Right kidney (tissue), 9 donors: ENCODE data around the gene MTPN.
A peak's percentile ranks its signal among the peaks of the same experiment; 100 is the strongest.

Source experiments
- DNase-seq: peaks from one replicate; pipeline ENCODE4 v3.0.0-alpha.2; 2016
- long read RNA-seq, 8 donors: transcript quantifications; one replicate each; lab custom pipeline, GENCODE V29; 2026

MTPN gene, protein sequence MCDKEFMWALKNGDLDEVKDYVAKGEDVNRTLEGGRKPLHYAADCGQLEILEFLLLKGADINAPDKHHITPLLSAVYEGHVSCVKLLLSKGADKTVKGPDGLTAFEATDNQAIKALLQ
- long read RNA-seq, donor 1, transcript MTPN-201 (4 exons, 3,738 nt): major isoform, 35 of 42 reads
- long read RNA-seq, donor 1, partial matches to known transcripts: 7 of 42 reads
- long read RNA-seq, donor 1, other reads (novel, unspliced or antisense): 0 of 42 reads
- long read RNA-seq, donor 2, transcript MTPN-201 (4 exons, 3,738 nt): major isoform, 21 of 21 reads
- long read RNA-seq, donor 2, partial matches to known transcripts: 0 of 21 reads
- long read RNA-seq, donor 2, other reads (novel, unspliced or antisense): 0 of 21 reads
- long read RNA-seq, donor 3, transcript MTPN-201 (4 exons, 3,738 nt): major isoform, 13 of 13 reads
- long read RNA-seq, donor 3, partial matches to known transcripts: 0 of 13 reads
- long read RNA-seq, donor 3, other reads (novel, unspliced or antisense): 0 of 13 reads
- long read RNA-seq, donor 4, transcript MTPN-201 (4 exons, 3,738 nt): major isoform, 47 of 47 reads
- long read RNA-seq, donor 4, partial matches to known transcripts: 0 of 47 reads
- long read RNA-seq, donor 4, other reads (novel, unspliced or antisense): 0 of 47 reads
- long read RNA-seq, donor 5, transcript MTPN-201 (4 exons, 3,738 nt): major isoform, 42 of 42 reads
- long read RNA-seq, donor 5, partial matches to known transcripts: 0 of 42 reads
- long read RNA-seq, donor 5, other reads (novel, unspliced or antisense): 0 of 42 reads
- long read RNA-seq, donor 6, transcript MTPN-201 (4 exons, 3,738 nt): major isoform, 35 of 47 reads
- long read RNA-seq, donor 6, partial matches to known transcripts: 12 of 47 reads
- long read RNA-seq, donor 6, other reads (novel, unspliced or antisense): 0 of 47 reads
- long read RNA-seq, donor 7, transcript MTPN-201 (4 exons, 3,738 nt): major isoform, 68 of 77 reads
- long read RNA-seq, donor 7, partial matches to known transcripts: 0 of 77 reads
- long read RNA-seq, donor 7, other reads (novel, unspliced or antisense): 9 of 77 reads
- long read RNA-seq, donor 8, transcript MTPN-201 (4 exons, 3,738 nt): major isoform, 34 of 39 reads
- long read RNA-seq, donor 8, partial matches to known transcripts: 0 of 39 reads
- long read RNA-seq, donor 8, other reads (novel, unspliced or antisense): 5 of 39 reads

DNA sequence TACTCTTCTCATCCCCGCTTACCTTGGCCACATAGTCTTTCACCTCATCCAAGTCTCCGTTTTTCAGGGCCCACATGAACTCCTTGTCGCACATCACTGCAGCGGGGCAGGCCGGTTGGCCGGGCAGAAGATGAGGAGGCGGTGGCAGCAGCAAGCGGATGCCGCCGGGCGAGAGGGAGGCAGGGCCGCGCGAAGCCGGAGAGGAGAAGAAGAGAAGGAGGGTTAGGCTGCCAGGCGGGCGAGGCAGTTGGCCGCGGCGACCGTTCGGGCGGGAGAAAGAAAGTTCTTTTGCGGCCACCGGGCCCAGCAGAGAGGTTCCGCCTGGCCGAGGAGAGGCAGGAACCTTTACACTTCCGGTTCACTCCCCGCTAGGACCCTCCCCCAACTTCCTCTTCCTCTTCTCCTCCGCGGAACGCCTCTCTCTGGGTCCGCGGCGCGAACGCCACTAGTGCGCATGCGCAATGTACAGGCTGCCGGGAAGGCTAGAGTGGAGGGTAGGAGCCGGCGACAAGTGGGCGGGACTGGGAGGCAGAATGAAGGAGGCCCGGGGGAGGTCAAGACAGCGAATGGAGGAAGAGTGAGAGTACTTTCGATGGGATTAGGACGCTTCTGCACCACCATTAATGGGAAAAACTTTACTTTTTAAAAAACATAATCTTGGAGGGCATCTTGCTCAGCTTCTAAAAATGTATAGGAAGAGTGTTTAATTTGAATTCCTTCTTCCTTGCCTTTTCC, at the start of gene MTPN:
MTPN (minus strand) TSS at position 353 of the 735 bp plus-strand sequence; CDS start at position 94, 259 bp downstream.
- DNase-seq: peak; percentile 96

DNA sequence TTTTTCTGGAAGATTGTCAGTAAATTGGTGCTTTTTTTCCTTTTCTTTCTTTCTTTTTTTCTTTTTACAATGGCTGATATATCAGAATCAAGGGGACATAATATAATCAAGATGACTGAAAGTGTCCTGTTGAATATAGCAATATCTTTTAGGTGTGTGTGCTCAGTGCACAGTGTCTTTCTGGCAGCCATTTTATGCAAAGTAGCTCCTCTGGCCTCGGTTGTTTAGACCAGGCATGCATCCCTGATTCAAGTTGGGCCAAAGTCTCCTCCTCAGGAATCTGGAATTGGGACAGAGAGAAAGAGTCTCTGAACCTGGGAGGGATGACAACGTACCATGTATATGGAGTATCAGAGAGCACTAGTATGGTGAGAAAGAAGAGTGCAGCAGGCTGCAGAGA, 49.0 kb upstream of the MTPN start:
- no peak for DNase-seq

DNA sequence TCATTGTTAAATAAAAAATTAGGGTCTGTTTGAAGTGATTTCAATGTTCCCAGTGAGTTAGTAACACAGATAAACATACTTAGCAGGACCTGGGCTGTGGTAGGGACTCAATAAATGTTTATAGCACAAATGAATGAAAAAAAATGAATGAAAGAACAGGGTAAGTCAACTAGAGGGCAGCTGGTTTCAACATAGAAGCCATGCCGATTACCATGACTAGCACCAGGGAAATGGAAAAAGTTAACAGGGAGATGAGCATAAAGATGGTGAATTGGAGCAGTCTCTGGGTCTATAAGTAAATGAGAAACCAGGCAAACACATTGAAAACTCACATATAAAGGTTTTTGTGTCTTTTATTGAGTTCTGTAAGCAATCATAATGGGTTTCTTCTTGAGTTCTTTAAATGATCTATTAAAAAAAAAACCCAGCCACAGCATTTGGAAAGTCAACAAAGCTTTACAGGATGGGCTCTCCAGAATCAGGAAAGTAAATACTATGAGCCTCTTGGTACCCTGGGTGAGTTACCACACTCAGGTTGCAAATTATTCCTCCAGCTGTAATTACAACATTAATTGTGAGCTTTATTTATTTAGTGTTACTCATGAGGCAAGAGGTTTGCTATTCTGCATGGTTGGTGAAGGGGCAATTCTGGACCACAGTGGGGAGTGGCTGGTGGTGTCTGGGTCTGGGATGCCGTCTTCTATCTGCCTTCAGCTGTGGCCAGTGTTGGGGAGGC, 46.1 kb upstream of the MTPN start:
- DNase-seq: no peak

DNA sequence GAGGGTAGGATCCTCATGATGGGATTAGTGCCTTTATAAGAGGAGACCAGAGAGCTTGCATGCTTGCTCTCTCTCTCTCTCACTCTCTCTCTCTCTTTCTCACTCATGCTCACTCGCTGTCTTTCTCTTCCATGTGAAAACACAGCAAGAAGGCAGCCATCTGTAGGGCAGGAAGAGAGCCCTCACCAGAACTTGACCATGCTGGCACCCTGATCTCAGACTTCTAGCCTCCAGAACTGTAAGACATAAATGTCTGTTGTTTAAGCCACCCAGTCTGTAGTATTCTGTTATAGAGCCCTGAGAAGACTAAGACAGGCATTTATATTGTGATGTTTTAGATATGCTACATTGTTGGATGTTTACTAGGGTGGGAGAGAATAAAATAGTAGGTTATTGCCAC, 43.4 kb upstream of the MTPN start:
- DNase-seq: no peak

DNA sequence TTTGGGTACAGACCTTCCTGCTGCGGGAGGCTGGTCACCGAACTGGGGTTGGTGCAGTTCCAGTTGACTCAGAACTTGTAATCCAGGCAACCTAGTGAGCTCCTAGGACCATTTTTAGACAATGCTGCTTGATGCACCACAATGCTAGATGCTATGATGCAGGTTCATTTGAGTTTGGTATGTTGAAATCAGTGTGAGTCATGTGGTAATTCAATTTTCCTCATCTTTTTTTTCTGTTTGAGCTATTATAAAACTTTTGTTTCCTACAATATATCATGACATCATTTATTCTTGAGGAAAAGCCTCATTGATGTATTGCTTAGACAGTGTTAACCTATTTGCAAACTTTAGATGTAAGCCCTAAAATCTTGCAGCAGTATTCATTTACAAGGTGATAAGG, 40.9 kb upstream of the MTPN start:
- no peak for DNase-seq

DNA sequence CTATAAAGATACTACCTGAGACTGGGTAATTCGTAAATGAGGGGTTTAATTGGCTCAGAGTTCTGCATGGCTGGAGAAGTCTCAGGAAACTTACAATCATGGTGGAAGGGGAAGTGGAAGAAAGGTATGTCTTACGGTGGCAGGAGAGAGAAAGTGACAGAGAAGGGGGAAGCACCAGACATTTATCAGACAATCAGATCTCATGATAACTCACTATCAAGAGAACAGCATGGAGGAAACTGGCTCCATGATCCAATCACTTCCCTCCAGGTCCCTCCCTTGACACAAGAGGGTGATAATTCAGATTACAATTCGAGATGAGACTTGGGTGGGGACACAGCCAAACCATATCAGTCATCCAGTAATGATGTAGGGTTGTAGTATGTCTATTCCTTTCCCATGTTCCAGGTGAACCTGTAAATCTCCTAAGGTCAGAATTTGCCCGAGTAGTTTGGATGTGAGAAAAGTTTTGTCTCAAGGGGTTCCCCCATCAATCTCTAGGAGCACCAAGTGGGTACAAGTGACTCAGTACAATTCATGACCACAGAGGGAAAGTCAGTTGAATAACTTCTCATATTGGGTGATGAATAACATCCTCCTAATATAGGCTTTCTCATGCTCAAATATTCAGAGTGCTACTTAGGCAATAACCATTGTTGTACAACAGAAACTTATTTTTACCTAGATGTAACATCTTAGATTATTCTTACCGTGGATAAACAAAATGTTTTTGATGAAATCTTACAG, 39.7 kb upstream of the MTPN start:
- DNase-seq: no peak

DNA sequence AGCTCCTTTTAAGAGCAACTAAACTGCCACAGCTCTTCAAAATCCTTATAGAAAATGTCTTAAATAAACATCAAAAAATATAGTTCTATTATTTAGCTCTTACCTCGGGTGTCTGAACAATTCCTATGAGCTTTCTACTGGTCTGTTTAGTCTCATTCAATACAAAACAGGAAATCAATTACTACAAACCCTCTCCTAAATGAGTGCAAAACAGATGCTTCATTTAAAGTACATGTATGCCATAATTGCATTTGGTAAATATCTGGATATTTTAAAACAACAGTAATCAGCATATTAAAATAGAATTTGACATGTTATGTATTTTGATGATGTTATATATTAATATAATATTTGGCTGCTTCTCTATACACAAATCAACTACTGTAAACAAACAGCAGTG, 38.5 kb upstream of the MTPN start:
- DNase-seq: no peak

DNA sequence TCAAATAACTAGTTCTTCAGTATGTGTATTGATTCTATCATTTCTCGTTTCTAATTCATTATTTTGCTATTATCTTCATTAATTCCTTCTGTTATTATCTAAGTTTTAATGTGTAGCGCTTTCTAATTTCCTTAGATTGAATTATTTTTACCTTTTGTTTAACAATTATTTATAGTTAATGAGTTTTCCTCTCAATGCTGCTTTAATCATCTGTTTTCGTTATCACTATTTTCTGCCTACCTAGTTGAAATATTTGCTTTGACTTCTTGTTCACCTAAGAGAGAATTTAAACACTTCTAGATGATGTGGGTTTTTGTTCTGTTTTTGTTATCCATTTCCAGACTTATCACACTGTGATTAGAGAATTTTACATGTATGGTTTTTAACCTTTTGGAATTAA, 37.5 kb upstream of the MTPN start:
- no peak for DNase-seq

DNA sequence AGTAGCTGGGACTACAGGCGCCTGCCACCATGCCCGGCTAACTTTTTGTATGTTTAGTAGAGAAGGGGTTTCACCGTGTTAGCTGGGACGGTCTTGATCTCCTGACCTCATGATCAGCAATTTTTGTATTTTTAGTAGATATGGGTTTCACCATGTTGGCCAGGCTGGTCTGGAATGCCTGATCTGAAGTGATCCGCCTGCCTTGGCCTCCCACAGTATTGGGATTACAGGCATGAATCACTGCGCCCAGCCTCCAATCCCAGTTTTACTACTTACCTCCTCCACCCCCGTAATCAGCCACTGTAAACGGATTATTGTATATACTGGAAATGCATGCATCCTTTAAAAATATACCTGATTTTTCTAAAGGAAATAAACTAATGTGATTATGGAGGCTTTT, 35.1 kb upstream of the MTPN start:
- no peak for DNase-seq

DNA sequence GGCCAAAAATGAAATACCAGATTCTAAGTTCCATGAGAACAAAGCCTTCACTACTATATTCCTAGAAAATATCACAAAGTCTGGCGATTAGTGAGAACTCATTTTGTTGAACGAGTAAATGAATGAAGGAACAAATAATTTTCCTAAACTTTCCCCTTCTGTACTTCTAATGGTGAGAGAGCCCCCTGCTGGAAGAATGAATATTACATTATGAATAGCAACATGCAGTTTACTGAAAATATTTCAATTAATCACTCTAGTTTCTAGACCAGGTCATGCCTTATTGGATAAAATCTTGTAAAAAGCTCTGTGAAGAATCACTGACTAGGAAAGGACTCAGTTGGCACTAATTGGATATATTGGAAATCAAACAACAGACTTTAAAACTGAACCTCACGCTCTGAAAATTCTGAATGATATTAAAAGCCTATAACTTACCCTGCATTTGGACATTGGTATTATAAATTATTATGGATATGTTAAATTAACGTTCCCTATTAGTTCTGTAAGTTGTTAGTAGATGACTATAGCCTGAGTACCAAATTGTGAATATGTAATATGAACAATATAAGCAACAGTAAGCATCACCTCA, 32.4 kb upstream of the MTPN start:
- no peak for DNase-seq

DNA sequence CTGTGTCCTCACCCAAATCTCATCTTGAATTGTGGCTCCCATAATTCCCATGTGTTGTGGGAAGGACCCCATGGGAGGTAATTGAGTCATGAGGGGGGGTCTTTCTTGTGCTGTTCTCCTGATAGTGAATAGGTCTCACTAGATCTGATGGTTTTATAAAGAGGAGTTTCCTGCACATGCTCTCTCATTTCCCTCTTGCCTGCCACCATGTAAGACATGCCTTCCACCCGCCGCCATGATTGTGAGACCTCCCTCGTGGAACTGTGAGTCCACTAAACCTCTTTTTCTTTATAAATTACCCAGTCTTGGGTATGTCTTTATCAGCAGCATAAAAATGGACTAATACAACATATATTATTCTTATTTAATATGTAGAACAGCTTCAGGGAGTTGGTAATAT, 29.0 kb upstream of the MTPN start:
- DNase-seq: no peak

DNA sequence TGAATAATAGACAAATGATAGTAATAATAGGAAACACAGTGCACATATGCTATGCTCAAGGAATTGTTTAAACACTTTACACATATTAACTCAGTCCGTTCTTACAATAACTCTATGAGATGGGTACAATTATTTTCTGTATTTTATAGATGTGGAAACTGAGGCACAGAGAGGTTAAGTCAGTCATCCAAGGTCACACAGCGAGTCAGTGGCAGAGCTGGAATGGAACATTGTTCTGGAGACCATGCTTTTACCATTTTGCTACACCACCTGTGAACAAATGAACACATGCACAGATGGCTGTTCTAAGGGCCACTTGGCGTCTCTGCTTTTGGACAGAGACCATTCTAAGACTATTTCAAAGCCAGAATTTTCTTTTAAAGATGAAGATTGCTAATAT, 26.9 kb upstream of the MTPN start:
- DNase-seq: no peak

DNA sequence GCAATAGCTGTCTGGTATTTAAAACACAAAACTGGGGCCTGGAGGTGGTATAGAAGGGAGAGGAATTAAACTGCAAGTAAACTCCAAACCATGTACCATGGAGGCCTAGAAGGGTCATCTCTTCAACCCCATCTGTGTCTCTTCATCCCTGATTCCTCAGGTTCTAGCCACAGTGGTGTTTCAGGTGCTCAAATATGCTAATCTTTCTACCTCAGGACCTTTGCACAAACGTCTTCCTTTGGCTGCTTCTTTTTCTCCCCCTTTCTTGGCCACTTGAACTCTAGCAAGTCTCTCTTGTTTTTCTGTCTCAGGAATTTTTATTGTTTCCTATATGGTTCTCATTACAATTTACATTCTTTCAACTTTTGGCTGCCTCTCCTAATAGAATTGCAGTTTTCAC, 25.6 kb upstream of the MTPN start:
- DNase-seq: no peak

DNA sequence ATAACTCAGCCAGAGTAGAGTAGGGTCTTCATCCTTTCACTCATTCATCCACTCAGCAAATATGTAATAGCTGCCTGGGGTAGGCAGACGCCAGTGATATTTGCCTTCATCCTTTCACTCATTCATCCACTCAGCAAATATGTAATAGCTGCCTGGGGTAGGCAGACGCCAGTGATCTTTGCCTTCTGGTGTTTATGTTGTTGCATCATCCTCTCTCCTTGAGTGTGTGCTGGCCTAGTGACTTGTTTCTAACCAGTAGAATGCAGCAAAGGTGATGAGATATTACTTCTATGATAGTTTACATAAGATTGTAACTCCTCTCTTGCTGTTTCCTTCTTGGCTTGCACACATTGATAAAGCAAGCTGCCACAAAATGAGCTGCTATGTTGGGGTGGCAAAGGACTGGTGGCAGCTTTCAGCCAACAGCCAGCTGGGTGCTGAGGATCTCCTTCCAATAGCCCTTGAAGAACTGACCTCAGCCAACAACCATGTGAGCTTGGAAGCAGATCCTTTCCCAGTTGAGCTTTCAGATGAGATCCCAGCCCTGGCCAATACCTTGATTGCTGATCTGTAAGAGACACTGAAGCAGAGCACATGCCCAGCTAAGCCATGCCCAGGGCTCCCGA, 23.2 kb upstream of the MTPN start:
- DNase-seq: no peak

DNA sequence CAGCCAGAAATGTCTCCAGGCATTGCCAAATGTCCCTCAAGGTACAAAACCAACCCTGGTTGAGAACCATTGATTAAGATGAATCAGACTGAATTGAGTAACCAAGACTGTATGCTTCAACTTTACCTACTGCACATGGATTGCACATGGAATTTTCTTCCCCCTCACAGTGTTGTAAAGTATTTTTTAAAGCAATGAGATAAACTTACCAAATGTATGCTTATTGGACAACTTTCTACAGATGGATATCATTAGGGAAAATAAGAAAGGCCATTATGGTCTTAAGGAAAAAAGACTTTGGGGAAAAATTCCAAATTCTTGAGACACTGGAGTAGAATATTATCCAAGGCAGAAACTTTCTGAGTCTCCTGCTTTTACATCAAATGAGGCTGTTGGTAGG, 20.9 kb upstream of the MTPN start:
- no peak for DNase-seq

DNA sequence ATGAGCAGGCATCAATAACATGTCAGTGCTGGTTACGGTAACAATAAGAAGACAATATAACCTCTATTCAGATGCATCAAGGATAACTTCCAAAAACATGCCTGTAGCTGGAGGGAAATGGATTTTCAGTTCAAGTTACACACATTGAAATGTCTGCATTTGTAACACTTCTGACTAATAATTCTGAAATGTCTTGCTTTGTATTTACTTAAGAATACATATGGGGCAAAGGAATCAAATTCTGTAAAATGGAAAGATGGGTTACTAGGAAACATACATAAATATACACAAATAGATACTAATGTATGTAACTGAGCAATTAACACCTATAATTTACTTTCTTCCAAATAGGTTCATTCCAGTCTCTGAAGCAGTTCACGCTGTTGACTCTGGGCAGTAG, 18.6 kb upstream of the MTPN start:
- DNase-seq: no peak

DNA sequence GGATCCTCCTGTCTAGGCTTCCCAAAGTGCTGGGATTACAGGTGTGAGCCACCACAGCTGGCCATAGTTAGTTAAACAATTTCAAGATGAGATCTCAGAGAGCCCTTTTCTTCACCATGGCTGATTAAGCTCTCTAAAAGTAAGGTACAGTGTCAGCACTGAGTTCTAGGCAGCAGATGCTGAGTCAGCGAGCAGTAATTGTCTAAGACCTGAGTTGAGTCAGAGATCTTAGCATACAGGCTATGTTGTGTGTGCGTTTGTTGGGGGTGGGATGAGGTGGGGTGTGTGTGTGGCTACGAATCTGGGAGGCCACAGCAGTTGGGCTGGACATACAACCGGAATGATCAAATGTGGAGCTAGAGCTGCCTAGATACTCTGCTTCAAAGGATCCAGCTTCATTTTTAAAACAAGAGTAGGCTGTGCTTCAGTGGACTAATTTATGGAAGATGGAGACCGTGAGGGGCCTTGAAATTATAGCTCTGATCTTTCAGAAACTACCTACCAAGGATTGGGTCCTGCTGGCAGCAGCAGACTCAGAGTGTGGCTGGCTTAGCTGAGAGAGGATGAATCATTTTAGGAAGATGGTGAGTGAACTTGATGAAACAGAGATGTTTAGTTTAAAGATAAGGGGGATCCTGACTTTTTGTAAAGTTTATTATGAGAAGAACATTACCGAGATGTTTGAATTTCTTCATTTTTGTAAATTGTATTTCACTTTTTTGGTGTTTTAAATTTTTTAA, 17.5 kb upstream of the MTPN start:
- no peak for DNase-seq

DNA sequence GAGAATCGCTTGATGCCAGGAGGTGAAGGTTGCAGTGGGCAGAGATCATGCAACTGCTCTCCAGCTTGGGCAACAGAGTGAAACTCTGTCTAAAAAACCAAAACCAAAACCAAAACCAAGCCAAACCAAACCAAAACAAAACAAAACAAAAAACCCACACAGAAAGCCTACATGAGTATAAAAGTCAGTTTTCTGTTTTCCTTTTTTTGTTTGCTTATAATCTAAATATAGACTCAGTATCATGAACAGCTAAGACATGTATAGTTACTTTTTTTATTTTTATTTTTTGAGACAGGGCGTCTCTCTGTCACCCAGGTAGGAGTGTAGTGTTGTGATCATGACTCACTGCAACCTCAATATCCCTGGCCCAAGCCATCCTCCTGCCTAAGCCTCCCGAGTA, 16.8 kb upstream of the MTPN start:
- no peak for DNase-seq

DNA sequence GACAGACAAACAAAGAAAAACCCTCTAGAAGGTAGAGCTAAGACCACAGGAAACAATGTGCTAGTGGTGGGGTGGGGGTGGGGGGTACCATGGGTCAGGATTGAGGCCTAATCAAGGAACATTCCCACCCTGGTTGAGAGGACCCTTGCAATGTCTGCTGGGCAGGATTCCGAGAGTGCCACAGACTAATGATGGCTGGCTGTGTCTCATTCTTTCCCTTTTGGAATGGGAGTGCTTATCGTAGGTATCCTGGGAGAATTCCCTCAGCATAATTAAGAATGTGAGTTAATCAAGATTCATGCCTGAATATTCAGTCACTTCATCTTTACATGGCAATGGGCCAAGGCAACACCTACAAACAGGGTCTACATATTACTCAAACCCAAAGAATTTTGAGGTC, 14.7 kb upstream of the MTPN start:
- DNase-seq: no peak
